RKO (cell line): ENCODE data around the gene ARFRP1.
"Not testable (repeated sequence)": the region's sequence is repeated elsewhere in the genome, so short reads cannot be mapped to it uniquely, and the experiment has no call there.

Experiments used
- DNase-seq: peaks from one replicate; pipeline ENCODE4 v3.0.0-alpha.2; 2016; ENCODE audit warnings: low spot score

The ARFRP1 gene

DNA sequence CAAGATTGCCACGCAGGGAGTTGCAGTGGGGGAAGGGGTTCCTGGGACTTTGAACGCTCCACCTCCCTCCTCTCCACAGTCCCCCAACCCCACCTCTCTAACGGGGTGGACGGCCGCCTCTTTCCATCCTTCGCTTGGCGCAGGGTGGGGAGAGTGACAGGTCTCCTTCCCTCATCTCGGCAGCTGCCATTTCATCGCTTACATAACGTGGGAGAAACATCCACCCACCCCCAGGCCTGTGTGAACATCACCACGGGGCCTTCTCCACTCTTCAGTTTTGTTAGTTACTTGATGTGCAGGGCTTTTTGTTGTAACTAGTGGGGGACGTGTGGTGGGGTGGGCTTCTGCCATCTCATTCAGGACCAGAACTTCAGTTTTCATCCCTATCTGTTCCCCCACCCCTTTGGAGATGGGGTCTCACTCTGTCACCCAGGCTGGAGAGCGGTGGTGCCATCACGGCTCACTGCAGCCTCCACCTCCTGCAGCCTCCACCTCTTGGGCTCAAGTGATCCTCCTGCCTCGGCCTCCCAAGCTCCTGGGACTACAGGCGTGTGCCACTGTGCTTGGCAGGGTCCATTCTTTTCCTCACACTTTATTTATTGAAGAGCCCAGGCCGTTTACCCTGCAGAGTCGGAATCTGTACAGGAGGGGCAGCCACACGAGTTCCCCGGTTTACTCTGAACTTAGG is 32.0 kb downstream of the ARFRP1 start:
- DNase-seq = no peak

DNA sequence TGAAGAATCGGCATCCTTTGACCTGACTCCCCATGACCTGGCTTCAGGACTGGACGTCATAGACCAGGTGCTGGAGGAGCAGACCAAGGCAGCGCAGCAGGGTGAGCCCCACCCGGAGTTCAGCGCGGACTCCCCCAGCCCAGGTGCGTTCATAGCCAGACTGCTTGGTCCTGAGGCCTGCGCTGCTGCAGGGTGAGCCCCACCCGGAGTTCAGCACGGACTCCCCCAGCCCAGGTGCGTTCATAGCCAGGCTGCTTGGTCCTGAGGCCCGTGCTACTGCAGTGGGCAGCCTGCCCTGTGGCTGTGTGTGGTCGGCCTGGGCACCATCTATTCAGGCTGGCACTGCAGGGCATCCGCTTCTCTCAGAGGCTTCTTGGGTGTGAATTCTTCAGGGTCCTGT is 33.8 kb downstream of the ARFRP1 start:
- no peak for DNase-seq

GRCh38 chr20:63672666-63673065 is 35.1 kb downstream of the ARFRP1 start:
- DNase-seq = no peak

- DNase-seq = not testable (repeated sequence)
These were observed 36.1 kb downstream of the ARFRP1 start for GRCh38 chr20:63671695-63672094.

- no peak for DNase-seq
These were observed 39.4 kb downstream of the ARFRP1 start for GRCh38 chr20:63668351-63668750.

DNA sequence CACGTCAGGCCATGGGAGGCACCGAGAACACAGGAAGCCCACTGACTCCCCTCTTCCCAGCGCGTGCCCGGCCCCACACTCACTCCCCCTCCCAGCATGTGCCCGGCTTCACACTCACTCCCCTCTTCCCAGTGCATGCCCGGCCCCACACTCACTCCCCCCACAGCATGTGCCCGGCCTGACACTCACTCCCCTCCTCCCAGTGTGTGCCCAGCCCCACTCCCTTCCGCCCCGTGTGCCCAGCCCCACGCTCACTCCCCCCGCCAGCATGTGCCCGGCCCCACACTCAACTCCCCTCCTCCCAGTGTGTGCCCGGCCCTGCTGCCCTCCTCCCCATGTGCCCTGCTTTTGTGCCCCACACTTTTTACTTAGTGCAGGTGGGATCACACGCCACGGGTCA is 39.9 kb downstream of the ARFRP1 start:
- no peak for DNase-seq

DNA sequence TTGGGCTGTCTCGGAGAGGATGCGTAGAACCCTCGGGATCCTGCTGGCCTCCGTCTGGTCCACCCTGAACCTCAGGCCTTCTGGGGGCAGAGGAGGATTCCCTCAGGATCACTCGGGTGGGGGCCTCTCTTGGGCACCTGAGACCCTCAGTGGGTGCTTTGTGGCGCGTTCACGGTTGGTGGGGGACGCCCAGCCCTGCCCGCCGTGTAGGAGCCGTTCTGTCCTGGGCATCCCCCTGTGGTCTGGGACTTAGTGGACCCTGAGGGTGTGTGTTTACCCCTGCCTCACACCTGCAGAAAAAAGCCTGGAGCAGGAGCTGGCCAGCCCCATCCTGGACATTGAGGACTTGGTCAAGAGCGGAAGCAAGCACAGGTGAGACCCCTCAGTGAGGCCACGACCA is 42.1 kb downstream of the ARFRP1 start:
- DNase-seq = no peak

DNA sequence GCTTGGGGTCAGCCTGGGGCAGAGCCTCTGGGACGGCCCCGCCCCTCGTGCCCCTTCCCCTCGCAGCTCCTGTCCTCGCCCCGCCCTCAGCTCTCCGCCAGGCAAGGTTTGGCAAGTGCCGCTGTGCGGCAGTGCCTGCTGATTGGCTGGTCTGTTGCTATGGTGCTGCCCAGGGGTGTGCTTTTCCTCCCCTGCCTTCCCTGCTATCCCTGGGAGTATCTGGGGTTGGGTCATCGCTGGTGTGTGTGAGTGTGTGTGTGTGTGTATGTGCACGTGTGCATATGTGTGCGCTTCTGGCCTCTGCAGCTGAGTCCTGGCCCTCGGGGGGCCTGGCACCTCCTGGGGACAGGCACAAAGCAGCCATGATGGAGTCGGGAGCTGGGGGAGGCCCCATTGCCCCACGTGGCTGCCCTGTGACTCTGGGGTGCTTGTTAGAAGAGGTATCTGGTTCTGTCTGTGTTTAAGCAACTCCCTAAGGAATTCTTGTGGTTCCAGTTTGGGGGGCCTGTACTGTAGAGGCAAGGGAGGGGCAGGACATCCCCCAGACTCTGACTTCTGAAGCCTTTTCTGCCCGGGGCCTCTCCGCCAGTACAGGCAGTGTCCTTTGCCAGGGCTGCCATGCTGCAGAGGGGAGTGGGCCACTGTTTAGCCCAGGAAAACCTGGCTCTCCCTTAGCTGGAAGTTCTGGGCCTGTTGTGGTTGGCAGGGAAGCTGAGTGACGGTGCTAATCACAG is 42.7 kb downstream of the ARFRP1 start:
- DNase-seq = no peak

DNA sequence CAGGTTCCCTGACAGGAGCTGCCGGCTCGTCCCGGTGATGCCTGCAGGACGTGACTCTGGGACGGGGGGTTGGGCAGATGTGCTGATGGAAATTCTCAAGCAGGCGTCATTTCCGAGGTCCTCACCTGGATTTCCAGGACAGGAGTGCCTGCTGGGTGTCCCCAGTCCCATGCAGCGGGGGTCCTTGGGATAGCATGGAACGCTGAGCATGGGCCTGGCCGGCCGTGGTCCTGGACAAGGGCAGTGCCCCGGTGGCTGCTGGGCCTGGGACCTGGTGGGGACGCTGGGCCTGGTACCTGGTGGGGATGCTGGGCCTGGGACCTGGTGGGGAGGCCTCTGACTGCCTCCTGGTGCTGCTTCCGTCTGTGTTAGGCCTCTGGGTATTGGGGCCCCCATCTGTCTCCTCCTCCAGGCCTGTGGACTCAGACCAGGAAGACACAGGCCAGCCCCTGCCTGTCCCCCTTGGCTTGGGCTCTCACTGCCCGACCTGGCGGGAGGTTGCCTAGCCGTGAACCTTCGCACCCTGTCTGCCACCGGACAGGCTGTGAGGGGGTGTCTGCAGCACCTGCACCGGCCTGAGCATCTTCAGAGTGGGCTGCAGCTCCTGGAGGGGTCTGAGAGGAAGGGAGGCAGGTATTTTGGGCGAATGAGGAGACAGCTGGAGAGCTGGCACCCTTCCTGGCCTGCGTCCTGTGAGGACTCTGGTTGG is 43.5 kb downstream of the ARFRP1 start:
- DNase-seq = no peak

DNA sequence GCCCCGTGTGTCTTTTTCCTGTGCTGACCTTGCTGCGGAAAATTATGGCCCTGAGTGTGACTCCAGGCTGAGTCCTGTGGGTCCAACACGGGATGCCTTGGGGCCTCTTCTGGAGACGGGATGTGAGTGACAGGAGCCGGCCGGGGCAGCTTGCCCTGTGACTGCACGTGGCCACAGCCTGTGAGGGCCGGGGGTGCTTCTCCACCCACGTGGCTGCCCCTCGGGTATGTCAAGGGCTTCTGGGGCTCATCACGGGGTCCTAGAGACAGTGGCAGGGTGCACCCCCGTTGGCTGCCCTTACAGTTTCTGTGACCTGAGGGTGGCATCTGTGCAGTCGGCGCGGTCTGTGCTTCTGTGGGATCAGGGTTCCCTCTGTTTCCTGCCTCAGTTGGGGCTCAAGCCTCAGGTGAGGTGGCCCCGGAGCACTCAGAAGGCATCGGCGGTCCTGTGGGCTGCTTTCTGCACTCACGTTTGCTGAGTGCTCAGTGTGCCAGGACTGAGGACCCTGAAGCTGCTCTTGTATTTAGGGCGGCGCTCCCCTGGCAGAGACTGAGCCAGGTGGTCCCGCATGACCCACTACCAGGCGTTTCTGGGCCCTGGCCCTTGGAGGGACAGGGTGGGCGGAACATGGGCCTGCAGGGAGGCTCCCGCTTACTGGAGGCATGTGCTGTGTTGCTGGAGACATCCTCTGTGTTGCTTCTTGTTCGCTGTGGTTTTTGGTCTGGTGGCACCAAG is 44.3 kb downstream of the ARFRP1 start:
- DNase-seq = no peak

- DNase-seq = no peak
These were observed 45.0 kb downstream of the ARFRP1 start for GRCh38 chr20:63662813-63663189.

- no peak for DNase-seq
These were observed 45.6 kb downstream of the ARFRP1 start for GRCh38 chr20:63661959-63662812.

DNA sequence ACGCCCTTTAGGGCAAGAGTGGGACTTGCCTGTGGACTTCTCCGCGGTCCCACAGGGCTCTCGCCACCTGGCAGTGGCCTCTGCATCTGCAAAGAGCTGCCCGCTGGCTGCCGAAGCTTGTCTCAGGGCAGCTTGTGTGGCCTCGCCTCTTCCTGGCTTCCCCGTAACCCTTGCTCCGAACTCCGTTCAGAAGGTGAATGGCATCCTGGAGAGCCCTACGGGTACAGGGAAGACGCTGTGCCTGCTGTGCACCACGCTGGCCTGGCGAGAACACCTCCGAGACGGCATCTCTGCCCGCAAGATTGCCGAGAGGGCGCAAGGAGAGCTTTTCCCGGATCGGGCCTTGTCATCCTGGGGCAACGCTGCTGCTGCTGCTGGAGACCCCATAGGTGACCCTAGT is 46.7 kb downstream of the ARFRP1 start:
- DNase-seq = no peak

- no peak for DNase-seq
These were observed 47.2 kb downstream of the ARFRP1 start for GRCh38 chr20:63660622-63661021.

DNA sequence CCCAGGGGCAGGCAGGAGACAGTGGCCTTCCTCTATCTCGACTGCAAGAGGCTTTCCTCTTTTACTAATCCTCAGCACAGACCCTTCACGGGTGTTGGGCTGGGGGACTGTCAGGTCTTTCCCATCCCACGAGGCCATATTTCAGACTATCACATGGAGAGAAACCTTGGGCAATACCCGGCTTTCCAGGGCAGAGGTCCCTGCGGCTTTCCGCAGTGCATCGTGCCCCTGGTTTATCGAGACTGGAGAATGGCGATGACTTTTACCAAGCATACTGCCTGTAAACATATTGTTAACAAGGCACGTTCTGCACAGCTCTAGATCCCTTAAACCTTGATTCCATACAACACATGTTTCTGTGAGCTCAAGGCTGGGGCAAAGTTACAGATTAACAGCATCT is 47.6 kb downstream of the ARFRP1 start:
- DNase-seq = not testable (repeated sequence)

GRCh38 chr20:63659370-63659769 is 48.4 kb downstream of the ARFRP1 start:
- peak; percentile 43 for DNase-seq

- DNase-seq = peak; percentile 67
These were observed 49.0 kb downstream of the ARFRP1 start for GRCh38 chr20:63658749-63659187.

DNA sequence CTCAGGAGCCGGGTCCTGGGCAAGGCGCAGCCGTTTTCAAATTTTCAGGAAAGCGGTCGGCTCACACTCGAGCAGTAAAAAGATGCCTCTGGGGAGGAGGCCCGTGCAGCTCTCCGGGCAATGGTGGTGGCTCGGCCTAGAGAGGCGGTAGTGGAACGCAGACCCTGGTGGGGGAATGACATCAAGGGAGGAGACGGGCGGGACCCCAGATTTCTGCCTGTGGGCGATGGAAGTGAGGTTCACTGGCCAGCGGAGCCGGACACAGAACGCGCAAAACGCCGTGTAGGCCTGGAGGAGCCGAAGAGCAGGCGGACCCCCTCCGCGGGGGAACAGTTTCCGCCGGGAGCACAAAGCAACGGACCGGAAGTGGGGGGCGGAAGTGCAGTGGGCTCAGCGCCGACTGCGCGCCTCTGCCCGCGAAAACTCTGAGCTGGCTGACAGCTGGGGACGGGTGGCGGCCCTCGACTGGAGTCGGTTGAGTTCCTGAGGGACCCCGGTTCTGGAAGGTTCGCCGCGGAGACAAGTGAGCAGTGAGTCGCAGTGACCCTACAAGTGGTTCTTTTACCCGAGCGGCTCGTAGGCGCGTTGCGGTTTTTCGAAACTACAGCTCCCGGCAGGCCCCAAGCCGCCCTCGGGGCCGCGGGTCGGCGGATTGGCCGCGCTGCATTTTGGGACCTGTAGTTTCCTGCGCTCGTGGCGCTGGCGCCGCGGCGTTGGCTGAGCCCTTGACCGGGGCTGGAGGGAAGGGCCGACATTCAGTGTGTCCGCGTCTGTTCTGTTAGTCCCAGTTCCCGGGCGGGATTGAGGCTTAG is 49.6 kb downstream of the ARFRP1 start, which contains the start of gene RTEL1:
Gene RTEL1 (plus strand): TSS at position 376 of the 812 bp plus-strand sequence. CDS start 1,091 bp downstream, outside the sequence.
- peak; percentile 96 for DNase-seq

- DNase-seq = peak; percentile 66
These were observed 50.4 kb downstream of the ARFRP1 start for GRCh38 chr20:63657260-63657936.

DNA sequence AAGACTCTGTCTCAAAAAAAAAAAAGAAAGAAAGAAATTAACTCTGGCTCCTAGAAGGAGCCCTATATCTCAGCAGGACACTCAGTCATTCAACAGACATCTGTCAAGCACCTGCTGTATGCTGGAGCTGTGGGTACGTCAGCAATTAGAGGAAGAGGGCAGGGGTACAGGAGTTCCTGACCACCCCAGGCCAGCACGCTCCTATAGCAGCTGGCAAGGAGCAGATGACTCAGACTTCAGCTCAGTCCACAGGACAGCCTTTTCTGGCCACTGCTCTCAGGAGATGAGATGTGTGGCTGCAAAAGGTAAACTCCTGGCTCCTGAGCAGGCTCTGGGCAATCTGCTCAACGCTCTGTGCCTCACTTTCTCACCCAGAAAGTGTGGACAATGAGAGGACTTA is 51.3 kb downstream of the ARFRP1 start:
- DNase-seq = peak; percentile 34
